Mononuclear cell (primary cell): Measurements from ENCODE around the gene SCUBE2. TPM values are rescaled to one million over a fixed set of nuclear protein-coding genes. Genes with fewer than 3 reads are reported as not detected.

Experiments used
- H3K27me3 ChIP-seq: 2 replicates; pipeline ENCODE4 v1.6.0; 2011; ENCODE audit warnings: low read length, control low read depth; ENCODE audit not compliant: insufficient read depth
- H3K4me1 ChIP-seq: 2 replicates; pipeline ENCODE4 v1.5.1; 2011; ENCODE audit warnings: mild to moderate bottlenecking, low read length, control low read depth; ENCODE audit not compliant: insufficient read depth
- H3K4me3 ChIP-seq: 2 replicates; pipeline ENCODE4 v1.5.1; 2011; ENCODE audit warnings: mild to moderate bottlenecking, low read length, moderate library complexity
- H3K9me3 ChIP-seq: 2 replicates; pipeline ENCODE4 v1.5.1; 2011; ENCODE audit warnings: low read depth, mild to moderate bottlenecking, control low read depth, low read length
- total RNA-seq: library from RNA; depleted of rRNA; stranded (reverse); fragments of >200 nt; gene quantifications from one replicate; pipeline ENCODE4 v1.2.3, GENCODE V29; 2012

Gene SCUBE2
- total RNA-seq, 1 donor, result not detected

- Histone ChIP-seq H3K4me1 (no peaks in the 10 kb centered on the region), H3K9me3 (no peaks in the 10 kb centered on the region), H3K4me3 (no peak overlapping the region), H3K27me3 (no peaks in the 10 kb centered on the region)
Observed at GRCh38 chr11:9071692-9072091, 19.7 kb downstream of the SCUBE2 start.

GRCh38 chr11:9070749-9071491 is 20.5 kb downstream of the SCUBE2 start:
- no peaks in the 10 kb centered on the region for H3K9me3 ChIP-seq
- no peak overlapping the region for H3K4me3 ChIP-seq
- H3K27me3 ChIP-seq, result no peaks in the 10 kb centered on the region
- no peaks in the 10 kb centered on the region for H3K4me1 ChIP-seq

DNA sequence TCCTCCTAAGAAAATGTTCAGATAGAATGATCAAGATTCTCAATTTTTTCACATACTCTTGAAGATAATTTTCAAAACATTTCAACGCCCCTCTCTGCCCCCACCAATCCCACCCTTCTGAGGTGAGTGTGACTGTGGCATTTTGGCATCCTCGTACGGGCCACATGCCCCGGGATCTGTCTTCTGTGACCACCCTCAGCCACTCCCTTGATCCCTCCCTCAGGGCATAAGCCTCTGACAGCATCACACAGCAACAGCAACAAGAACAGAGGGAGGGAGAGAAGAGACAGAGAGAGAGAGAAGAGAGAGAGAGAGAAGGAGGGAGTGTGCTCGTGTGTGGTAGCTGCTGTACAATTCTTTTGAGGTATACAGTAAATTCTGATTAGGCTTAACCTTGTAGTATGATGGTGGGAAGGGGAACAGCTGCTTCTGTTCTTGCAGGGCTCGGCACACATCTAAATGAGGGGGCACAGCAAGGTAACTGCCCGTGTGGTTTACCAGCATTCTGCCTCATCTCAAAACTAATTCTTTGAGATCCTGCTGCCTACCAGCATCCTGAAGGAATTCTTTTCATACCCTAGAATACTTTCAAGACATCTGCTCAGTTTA is 21.4 kb downstream of the SCUBE2 start:
- Histone ChIP-seq H3K27me3 (no peaks in the 10 kb centered on the region), H3K4me1 (no peaks in the 10 kb centered on the region), H3K4me3 (no peak overlapping the region), H3K9me3 (no peaks in the 10 kb centered on the region)

DNA sequence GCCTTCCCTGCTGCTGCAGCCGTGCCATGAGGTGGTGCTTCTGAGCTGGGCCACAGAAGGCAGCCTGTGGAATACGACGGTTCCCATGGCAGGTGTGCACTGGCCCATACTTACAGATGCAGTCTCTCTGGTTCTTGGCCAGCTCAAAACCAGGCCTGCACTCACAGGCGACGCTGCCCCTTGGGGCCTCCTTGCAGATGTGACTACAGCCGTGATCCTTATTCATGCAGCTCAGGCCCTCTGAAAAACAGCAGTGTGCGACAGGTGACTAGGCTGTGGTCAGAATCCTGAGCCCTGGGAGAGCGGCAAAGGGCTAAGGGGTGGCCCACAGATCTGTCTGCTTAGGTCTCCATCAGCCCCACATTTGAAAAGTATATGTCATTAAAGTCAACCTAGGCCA is 22.1 kb downstream of the SCUBE2 start:
- Histone ChIP-seq H3K9me3 (no peaks in the 10 kb centered on the region), H3K27me3 (no peaks in the 10 kb centered on the region), H3K4me3 (no peak overlapping the region), H3K4me1 (no peaks in the 10 kb centered on the region)

- Histone ChIP-seq H3K27me3 (no peaks in the 10 kb centered on the region), H3K4me3 (no peak overlapping the region), H3K9me3 (no peaks in the 10 kb centered on the region), H3K4me1 (no peaks in the 10 kb centered on the region)
Observed at GRCh38 chr11:9066433-9066925, 24.9 kb downstream of the SCUBE2 start.

DNA sequence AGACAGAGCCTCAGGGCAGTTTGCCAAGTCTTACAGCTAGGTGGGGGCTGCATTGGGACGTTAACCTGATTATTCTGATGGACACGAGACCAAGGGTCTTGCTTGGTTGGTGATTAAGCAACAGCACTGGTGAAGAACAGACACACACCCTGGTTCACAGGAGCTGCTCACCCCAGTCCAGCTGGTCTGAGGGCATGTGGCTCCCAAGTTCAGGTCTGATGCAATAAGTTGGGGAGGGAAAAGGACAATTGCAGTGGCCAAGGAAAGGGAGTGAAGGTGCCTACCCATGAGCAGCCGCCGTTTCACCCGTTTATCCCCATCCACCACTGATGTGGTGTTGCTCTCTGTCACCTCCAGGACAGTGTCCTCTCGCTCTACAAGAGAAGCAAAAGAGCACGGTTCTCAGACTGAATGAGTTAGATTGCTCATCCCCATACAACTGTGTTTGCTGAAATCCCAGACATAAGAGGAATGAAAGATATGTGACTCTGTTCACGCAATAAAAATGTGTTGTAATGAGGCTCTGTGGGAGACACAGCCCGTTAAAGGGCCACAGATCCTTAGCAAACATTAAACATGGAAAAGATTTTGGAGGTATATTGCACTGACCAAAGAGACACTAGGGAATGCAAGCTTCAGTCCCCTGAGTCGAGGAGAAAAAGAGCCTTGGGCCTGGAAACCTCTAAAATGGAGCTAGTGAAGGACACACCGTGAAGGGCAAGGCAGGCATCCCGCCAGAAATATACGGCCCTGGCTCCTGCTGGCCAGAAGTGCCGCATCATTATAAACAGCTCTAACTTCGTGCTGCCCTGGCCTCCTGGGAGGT is 25.6 kb downstream of the SCUBE2 start:
- no peaks in the 10 kb centered on the region for H3K9me3 ChIP-seq
- H3K27me3 ChIP-seq, result no peaks in the 10 kb centered on the region
- no peaks in the 10 kb centered on the region for H3K4me1 ChIP-seq

GRCh38 chr11:9061807-9062206 is 29.6 kb downstream of the SCUBE2 start:
- Histone ChIP-seq H3K4me1 (peaks cover 7% of the 10 kb centered on the region), H3K9me3 (no peaks in the 10 kb centered on the region), H3K4me3 (no peak overlapping the region), H3K27me3 (no peaks in the 10 kb centered on the region)

More for the DNA sequence above, 25.6 kb downstream of the SCUBE2 start:
- no peak overlapping the region for H3K4me3 ChIP-seq

- H3K9me3 ChIP-seq, result no peaks in the 10 kb centered on the region
Observed at GRCh38 chr11:9060700-9061111, 30.7 kb downstream of the SCUBE2 start.

GRCh38 chr11:9059406-9059805 is 32.0 kb downstream of the SCUBE2 start:
- Histone ChIP-seq H3K4me1 (peaks cover 7% of the 10 kb centered on the region), H3K27me3 (no peaks in the 10 kb centered on the region), H3K9me3 (no peaks in the 10 kb centered on the region), H3K4me3 (no peak overlapping the region)

More at GRCh38 chr11:9060700-9061111, 30.7 kb downstream of the SCUBE2 start:
- Histone ChIP-seq H3K4me1 (peaks cover 7% of the 10 kb centered on the region), H3K27me3 (no peaks in the 10 kb centered on the region), H3K4me3 (no peak overlapping the region)

- Histone ChIP-seq H3K4me3 (no peak overlapping the region), H3K9me3 (no peaks in the 10 kb centered on the region), H3K27me3 (no peaks in the 10 kb centered on the region), H3K4me1 (peaks cover 7% of the 10 kb centered on the region)
Observed at GRCh38 chr11:9057888-9058287, 33.5 kb downstream of the SCUBE2 start.

DNA sequence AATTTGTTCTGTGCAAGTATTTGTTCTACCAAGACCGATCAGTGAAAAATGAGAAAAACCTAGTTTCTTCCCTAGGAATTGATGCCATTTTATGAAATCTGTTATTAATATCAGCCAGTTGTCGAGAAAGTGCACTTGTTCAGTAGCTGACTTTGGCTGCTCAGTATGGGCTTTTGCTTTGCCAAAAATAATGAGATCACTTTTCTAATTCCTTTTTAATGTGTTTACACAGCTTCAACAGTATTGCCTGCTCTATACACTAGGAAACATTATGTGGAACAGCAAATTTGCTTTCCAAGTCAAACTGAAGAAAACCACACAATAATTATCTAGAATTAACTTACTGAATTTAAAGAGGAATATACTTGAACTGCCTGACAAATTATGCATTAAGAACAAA is 34.4 kb downstream of the SCUBE2 start:
- Histone ChIP-seq H3K4me1 (peaks cover 7% of the 10 kb centered on the region), H3K4me3 (no peak overlapping the region), H3K27me3 (no peaks in the 10 kb centered on the region), H3K9me3 (no peaks in the 10 kb centered on the region)

DNA sequence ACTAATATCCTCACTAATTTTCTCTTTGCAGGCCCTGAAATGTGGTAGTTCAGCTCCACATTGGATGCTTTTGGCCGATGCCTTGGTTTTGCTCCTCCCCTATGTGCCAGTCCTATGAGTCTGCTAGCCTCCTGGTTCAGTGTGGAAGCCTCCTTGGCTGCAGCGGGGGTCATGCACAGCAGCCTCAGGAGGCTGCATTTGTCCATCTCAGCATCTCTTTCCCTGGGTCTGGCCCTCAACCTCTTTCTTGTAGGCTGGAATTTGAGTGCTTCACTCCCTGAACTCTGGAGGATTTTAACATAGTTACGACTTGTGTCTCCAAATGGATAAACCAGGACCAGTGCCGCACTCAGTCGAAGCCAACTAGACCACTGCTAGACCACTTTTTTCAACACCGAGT is 34.9 kb downstream of the SCUBE2 start:
- peaks cover 7% of the 10 kb centered on the region for H3K4me1 ChIP-seq
- no peaks in the 10 kb centered on the region for H3K27me3 ChIP-seq
- H3K9me3 ChIP-seq, result no peaks in the 10 kb centered on the region
- no peak overlapping the region for H3K4me3 ChIP-seq

DNA sequence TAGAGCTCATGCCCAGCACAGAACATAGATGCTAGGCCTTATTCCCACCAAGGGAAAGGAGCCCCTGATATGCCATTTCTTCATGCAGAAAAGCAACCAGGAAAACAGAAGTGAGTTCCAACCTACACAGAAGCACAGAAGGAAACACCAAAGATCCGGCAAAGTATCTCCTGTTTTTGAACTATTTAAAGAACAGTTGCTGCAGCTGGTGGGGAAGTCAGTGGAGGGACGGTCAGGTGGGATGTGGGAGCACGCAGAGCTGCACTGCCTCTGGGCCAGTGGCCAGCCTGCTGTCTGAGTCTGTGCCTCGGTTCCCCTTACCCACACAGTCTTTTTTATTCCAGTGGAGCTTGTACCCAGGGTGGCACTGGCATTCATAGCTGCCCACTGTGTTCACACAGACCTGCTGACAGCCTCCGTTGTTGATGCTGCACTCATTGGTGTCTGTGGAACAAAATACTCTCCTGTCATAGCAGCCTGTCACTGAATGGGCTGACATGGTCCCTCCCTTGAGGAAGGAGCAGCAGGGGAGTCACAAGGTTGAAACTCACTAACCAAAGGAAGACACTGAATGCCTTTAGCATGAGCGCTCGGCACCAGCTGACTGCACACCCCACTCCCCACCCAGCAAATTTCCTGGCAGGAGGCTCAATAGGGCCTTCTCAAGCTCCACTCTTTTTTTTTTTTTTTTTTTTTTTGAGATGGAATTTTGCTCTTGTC is 37.9 kb downstream of the SCUBE2 start:
- Histone ChIP-seq H3K9me3 (no peaks in the 10 kb centered on the region), H3K27me3 (no peaks in the 10 kb centered on the region), H3K4me3 (no peak overlapping the region), H3K4me1 (no peaks in the 10 kb centered on the region)

- no peaks in the 10 kb centered on the region for H3K27me3 ChIP-seq
- H3K4me3 ChIP-seq, result no peak overlapping the region
- H3K9me3 ChIP-seq, result no peaks in the 10 kb centered on the region
- no peaks in the 10 kb centered on the region for H3K4me1 ChIP-seq
Observed at GRCh38 chr11:9052316-9052715, 39.1 kb downstream of the SCUBE2 start.

- Histone ChIP-seq H3K27me3 (no peaks in the 10 kb centered on the region), H3K9me3 (no peaks in the 10 kb centered on the region), H3K4me3 (no peak overlapping the region), H3K4me1 (no peaks in the 10 kb centered on the region)
Observed at GRCh38 chr11:9049959-9050358, 41.4 kb downstream of the SCUBE2 start.
